DND-41 (cell line): ENCODE measurements around the gene NENF.
"Not testable (repeated sequence)": the region's sequence is repeated elsewhere in the genome, so short reads cannot be mapped to it uniquely, and the experiment has no call there.

ENCODE experiments used
- ATAC-seq: fragments of 200-7000 bp; cut with Tn5 transposase; 3 replicates; pipeline ENCODE4 v1.9.1; 2021; ENCODE audit warnings: low read depth; ENCODE audit not compliant: insufficient read depth
- DNase-seq: peaks from one replicate; pipeline ENCODE4 v3.0.0-alpha.2; 2020
- H2AFZ ChIP-seq: 2 replicates; pipeline ENCODE4 v1.6.0; 2012; ENCODE audit warnings: low read depth, low read length
- H3K27ac ChIP-seq: 2 replicates; pipeline ENCODE4 v1.5.1; 2012; ENCODE audit warnings: low read length, inconsistent platforms
- H3K27me3 ChIP-seq: fragments of 200-600 bp; sonication (generic); 2 replicates; pipeline ENCODE4 v1.6.0; 2012; ENCODE audit warnings: low read length, mild to moderate bottlenecking, inconsistent platforms; ENCODE audit not compliant: insufficient read depth, poor library complexity
- H3K36me3 ChIP-seq: 2 replicates; pipeline ENCODE4 v1.5.1; 2012; ENCODE audit warnings: low read length, inconsistent platforms; ENCODE audit not compliant: insufficient read depth
- H3K4me1 ChIP-seq: 2 replicates; pipeline ENCODE4 v1.5.1; 2012; ENCODE audit warnings: mild to moderate bottlenecking, low read length; ENCODE audit not compliant: insufficient read depth
- H3K4me2 ChIP-seq: 2 replicates; pipeline ENCODE4 v1.6.0; 2012; ENCODE audit warnings: mild to moderate bottlenecking, moderate library complexity, low read length, inconsistent platforms; ENCODE audit not compliant: insufficient read depth
- H3K4me3 ChIP-seq, 2 experiments: fragments of 200-600 bp in 1 of 2; shearing (Covaris generic) in 1 of 2; 2 replicates each; pipeline ENCODE4 v1.5.1; 2012 to 2016; ENCODE audit warnings: inconsistent platforms in 2 of 2, low read length in 2 of 2, mild to moderate bottlenecking in 2 of 2, low read depth in 1 of 2, moderate library complexity in 1 of 2
- H3K79me2 ChIP-seq: 2 replicates; pipeline ENCODE4 v1.6.0; 2012; ENCODE audit warnings: low read length, inconsistent platforms; ENCODE audit not compliant: insufficient read depth
- H3K9ac ChIP-seq: 2 replicates; pipeline ENCODE4 v1.6.0; 2012; ENCODE audit warnings: low read depth, mild to moderate bottlenecking, inconsistent platforms, low read length, moderate library complexity
- H3K9me3 ChIP-seq: 2 replicates; pipeline ENCODE4 v1.5.1; 2012; ENCODE audit warnings: low read length, moderate library complexity, mild to moderate bottlenecking, inconsistent platforms; ENCODE audit not compliant: insufficient read depth, severe bottlenecking
- H4K20me1 ChIP-seq: 2 replicates; pipeline ENCODE4 v1.6.0; 2012; ENCODE audit warnings: low read length; ENCODE audit not compliant: insufficient read depth
- EZH2 ChIP-seq: IDR thresholded peaks from 3 replicates; pipeline ENCODE4 v1.6.1; 2012; ENCODE audit warnings: borderline replicate concordance, low read depth, mild to moderate bottlenecking, moderate library complexity, low read length, inconsistent platforms; ENCODE audit not compliant: severe bottlenecking
- TF ChIP-seq, protein P1 (sequence below): IDR thresholded peaks from 2 replicates; pipeline ENCODE4 v1.5.1; 2012; ENCODE audit warnings: borderline replicate concordance, low read length, moderate library complexity, mild to moderate bottlenecking; ENCODE audit not compliant: poor library complexity, severe bottlenecking; ENCODE audit errors: extremely low read depth

Gene NENF

GRCh38 chr1:212478467-212479025 is 45.8 kb downstream of the NENF start:
- H3K9ac ChIP-seq, result no peak overlapping the region
- peaks cover 3% of the 10 kb centered on the region; the same call in 1 of the 2 replicates for H3K4me1 ChIP-seq
- H2AFZ ChIP-seq, result no peak overlapping the region
- no peak overlapping the region for H3K27ac ChIP-seq
- H3K9me3 ChIP-seq, result no peaks in the 10 kb centered on the region
- no peaks in the 10 kb centered on the region for H4K20me1 ChIP-seq
- peaks cover 7% of the 10 kb centered on the region for H3K27me3 ChIP-seq
- ATAC-seq (no peak), DNase-seq (no peak)
- no peak for TF ChIP-seq EZH2
- TF ChIP-seq, protein P1, sequence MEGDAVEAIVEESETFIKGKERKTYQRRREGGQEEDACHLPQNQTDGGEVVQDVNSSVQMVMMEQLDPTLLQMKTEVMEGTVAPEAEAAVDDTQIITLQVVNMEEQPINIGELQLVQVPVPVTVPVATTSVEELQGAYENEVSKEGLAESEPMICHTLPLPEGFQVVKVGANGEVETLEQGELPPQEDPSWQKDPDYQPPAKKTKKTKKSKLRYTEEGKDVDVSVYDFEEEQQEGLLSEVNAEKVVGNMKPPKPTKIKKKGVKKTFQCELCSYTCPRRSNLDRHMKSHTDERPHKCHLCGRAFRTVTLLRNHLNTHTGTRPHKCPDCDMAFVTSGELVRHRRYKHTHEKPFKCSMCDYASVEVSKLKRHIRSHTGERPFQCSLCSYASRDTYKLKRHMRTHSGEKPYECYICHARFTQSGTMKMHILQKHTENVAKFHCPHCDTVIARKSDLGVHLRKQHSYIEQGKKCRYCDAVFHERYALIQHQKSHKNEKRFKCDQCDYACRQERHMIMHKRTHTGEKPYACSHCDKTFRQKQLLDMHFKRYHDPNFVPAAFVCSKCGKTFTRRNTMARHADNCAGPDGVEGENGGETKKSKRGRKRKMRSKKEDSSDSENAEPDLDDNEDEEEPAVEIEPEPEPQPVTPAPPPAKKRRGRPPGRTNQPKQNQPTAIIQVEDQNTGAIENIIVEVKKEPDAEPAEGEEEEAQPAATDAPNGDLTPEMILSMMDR, result no peak
- H3K79me2 ChIP-seq, result no peaks in the 10 kb centered on the region
- H3K36me3 ChIP-seq, result no peaks in the 10 kb centered on the region
- H3K4me3 ChIP-seq, result no peak overlapping the region
- H3K4me2 ChIP-seq, result no peak overlapping the region

DNA sequence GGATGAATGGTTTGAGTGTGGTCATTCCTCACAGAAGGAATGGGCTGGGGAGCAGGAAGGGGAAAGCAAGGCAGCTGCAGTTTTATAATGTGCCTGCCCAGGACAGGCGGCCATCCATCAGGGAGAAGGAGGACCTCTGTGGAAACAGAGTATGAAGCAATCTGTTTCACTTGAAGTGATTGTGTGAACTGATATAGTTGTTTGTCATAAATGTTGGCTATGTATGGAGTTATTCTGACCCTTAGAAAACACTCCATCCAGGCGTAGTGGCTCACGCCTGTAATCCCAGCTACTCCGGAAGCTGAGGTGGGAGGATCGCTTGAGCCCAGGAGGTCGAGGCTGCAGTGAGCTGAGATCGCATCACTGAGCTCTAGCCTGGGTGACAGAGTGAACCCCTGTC is 46.5 kb downstream of the NENF start:
- ATAC-seq, result no peak
- H3K36me3 ChIP-seq, result no peaks in the 10 kb centered on the region
- H3K27me3 ChIP-seq, result peaks cover 7% of the 10 kb centered on the region
- TF ChIP-seq EZH2, result no peak
- no peaks in the 10 kb centered on the region for H4K20me1 ChIP-seq
- no peak overlapping the region for H3K4me2 ChIP-seq
- no peak overlapping the region for H3K9ac ChIP-seq
- no peaks in the 10 kb centered on the region for H3K9me3 ChIP-seq
- peaks cover 3% of the 10 kb centered on the region; the same call in 1 of the 2 replicates for H3K4me1 ChIP-seq
- H2AFZ ChIP-seq, result no peak overlapping the region
- DNase-seq, result no peak
- H3K27ac ChIP-seq, result no peak overlapping the region
- H3K4me3 ChIP-seq, result no peak overlapping the region
- H3K79me2 ChIP-seq, result no peaks in the 10 kb centered on the region

DNA sequence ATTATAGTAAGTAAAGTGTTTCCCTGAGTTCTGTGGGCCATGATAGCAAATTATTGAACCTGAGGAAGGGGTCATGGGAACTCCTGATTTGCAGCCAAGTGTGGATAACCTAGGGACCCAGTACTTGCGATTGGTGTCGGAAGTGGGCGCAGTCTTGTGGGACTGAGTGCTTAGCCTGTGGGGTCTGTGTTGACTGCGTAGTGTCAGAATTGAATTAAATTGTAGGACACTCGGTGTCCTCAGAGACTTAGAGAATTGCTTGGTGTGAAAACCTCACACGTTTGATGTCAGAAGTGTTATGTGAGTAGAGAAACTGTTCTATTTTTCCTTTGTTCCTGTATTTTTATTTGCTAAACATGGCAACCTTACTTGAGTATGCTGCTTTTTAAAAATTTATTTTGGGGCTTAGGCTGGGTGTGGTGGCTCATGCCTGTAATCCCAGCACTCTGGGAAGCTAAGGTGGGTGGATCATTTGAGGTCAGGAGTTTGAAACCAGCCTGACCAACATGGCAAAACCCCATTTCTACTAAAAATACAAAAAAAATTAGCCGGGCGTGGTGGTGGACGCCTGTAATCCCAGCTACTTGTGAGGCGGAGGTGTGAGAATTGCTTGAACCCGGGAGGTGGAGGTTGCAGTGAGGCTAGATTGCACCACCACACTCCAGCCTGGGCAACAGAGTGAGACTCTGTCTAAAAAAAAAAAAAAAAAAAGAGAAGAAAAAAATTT is 48.2 kb downstream of the NENF start:
- H4K20me1 ChIP-seq, H3K27me3 ChIP-seq, DNase-seq, H3K36me3 ChIP-seq, H3K27ac ChIP-seq, H3K4me1 ChIP-seq, ATAC-seq, H2AFZ ChIP-seq, H3K4me2 ChIP-seq, H3K4me3 ChIP-seq, H3K9me3 ChIP-seq, H3K79me2 ChIP-seq, H3K9ac ChIP-seq: not testable (repeated sequence)

- no peak overlapping the region for H3K4me3 ChIP-seq
- no peaks in the 10 kb centered on the region for H3K9me3 ChIP-seq
- no peak overlapping the region for H2AFZ ChIP-seq
- peaks cover 3% of the 10 kb centered on the region; the same call in 1 of the 2 replicates for H3K4me1 ChIP-seq
- no peak overlapping the region for H3K9ac ChIP-seq
- H4K20me1 ChIP-seq, result no peaks in the 10 kb centered on the region
- peaks cover 7% of the 10 kb centered on the region for H3K27me3 ChIP-seq
- DNase-seq, result no peak
- H3K4me2 ChIP-seq, result no peak overlapping the region
- no peaks in the 10 kb centered on the region for H3K36me3 ChIP-seq
- TF ChIP-seq, protein P1, result no peak
- no peak for TF ChIP-seq EZH2
- ATAC-seq, result no peak
- no peaks in the 10 kb centered on the region for H3K79me2 ChIP-seq
- H3K27ac ChIP-seq, result no peak overlapping the region
These were observed 48.7 kb downstream of the NENF start for GRCh38 chr1:212481438-212481767.
